ENCODE measurements around the gene PRTG. TPM values are rescaled to one million over a fixed set of nuclear protein-coding genes. Genes with fewer than 3 reads are reported as not detected.

The PRTG gene
- total and polyA plus RNA-seq, 2 donors (not counting 3 experiments of a cell fraction or from before 2014, with no cell fraction given): 3.4 to 12.4 TPM

DNA sequence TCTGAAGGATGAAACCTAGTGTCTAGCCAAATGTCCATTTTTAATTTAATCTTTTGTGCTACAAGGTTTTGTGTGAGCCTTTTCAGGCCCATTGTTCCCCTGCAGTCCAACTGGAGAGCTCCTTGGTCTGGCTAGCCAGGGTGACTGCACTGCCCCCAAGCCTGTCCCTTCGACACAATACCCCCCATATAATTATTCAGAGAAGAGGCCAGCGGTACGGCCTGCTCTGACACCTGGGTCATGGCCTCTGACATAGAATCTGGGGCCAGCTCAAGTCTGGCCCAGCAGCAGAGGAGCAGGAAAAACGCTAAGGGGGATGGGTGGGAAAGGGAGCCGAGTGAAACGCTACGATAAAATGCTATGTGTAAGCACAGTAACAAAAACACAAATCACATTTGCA, 90.6 kb downstream of the PRTG start:
- Histone ChIP-seq H4K20me1 (replicated peaks; ENCODE audit: control insufficient read depth, extremely low read depth, insufficient read depth, low read length) (no peaks in the 10 kb centered on the region), H3K79me2 (ENCODE audit: control insufficient read depth, insufficient read depth, low read length) (no peaks in the 10 kb centered on the region), H3K36me3 (ENCODE audit: control insufficient read depth in 2 of 2, extremely low read depth in 1 of 2, insufficient read depth in 2 of 2, low read length in 2 of 2) (no peaks in the 10 kb centered on the region), H3K4me1 (ENCODE audit: control insufficient read depth, extremely low read depth, insufficient read depth, low read length) (no peaks in the 10 kb centered on the region), H3K4me3 (replicated peaks in 1 of 3; ENCODE audit: insufficient read depth in 1 of 3, low read depth in 1 of 3, low read length in 3 of 3) (no peak overlapping the region), H3K9me1 (replicated peaks; ENCODE audit: control insufficient read depth, extremely low read depth, insufficient read depth, low read length) (no peaks in the 10 kb centered on the region), H3K27me3 (ENCODE audit: control insufficient read depth in 2 of 2, insufficient read depth in 2 of 2, low read length in 2 of 2) (no peaks in the 10 kb centered on the region), H3K9me3 (replicated peaks; ENCODE audit: control insufficient read depth, insufficient read depth, low read length) (no peaks in the 10 kb centered on the region), H3K4me2 (ENCODE audit: insufficient read depth, low read length) (no peak overlapping the region), H3K27ac (ENCODE audit: insufficient read depth, low read depth, low read length) (no peak overlapping the region), H3K9ac (replicated peaks; ENCODE audit: extremely low read depth, insufficient read depth, low read length) (no peak overlapping the region), H2AFZ (ENCODE audit: low read depth, low read length) (no peak overlapping the region)
- BruUV-seq (replicated peaks): no TSS peak
- ChIA-PET POLR2A (no interaction called here), CTCF (interaction anchor here (0.7 to 1.4 kb wide), 4 partner anchors 13 to 148 kb away, joined by 3 read pairs; no protein-coding TSS in a partner anchor)
- dilution Hi-C loops (cut with MboI; ENCODE audit: extremely low pct_ligation_motif_present, low sequenced_read_pairs): no loop called here
- DNase-seq (ENCODE audit: low read depth, low spot score): no peak
- no peak for FAIRE-seq
- intact Hi-C loops (cut with micrococcal nuclease): no loop called here
- TF ChIP-seq FOS (IDR thresholded peaks at IDR 0.05; ENCODE audit: borderline replicate concordance, insufficient read depth, low read length) (no peak), JUN (IDR thresholded peaks at IDR 0.05; ENCODE audit: borderline replicate concordance, insufficient read depth, insufficient read length, low read depth) (no peak), EZH2 (IDR thresholded peaks at IDR 0.05; ENCODE audit: borderline replicate concordance, low read depth, low read length, severe bottlenecking) (no peak), POLR2AphosphoS5 (IDR thresholded peaks at IDR 0.05; ENCODE audit: insufficient read depth, low read depth, low read length) (no peak), POLR2A (IDR thresholded peaks at IDR 0.05; ENCODE audit: low read depth, low read length) (no peak), GATA2 (IDR thresholded peaks at IDR 0.05; ENCODE audit: insufficient read depth, insufficient read length, low read depth, low read length) (no peak), MYC (IDR thresholded peaks at IDR 0.05; ENCODE audit: low read depth, low read length) (no peak)
- TF ChIP-seq, protein P1, sequence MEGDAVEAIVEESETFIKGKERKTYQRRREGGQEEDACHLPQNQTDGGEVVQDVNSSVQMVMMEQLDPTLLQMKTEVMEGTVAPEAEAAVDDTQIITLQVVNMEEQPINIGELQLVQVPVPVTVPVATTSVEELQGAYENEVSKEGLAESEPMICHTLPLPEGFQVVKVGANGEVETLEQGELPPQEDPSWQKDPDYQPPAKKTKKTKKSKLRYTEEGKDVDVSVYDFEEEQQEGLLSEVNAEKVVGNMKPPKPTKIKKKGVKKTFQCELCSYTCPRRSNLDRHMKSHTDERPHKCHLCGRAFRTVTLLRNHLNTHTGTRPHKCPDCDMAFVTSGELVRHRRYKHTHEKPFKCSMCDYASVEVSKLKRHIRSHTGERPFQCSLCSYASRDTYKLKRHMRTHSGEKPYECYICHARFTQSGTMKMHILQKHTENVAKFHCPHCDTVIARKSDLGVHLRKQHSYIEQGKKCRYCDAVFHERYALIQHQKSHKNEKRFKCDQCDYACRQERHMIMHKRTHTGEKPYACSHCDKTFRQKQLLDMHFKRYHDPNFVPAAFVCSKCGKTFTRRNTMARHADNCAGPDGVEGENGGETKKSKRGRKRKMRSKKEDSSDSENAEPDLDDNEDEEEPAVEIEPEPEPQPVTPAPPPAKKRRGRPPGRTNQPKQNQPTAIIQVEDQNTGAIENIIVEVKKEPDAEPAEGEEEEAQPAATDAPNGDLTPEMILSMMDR (IDR thresholded peaks at IDR 0.05; ENCODE audit: extremely low read depth in 1 of 2, insufficient read depth in 1 of 2, low read depth in 1 of 2, low read length in 2 of 2): no peak
- TF ChIP-seq, protein P2, sequence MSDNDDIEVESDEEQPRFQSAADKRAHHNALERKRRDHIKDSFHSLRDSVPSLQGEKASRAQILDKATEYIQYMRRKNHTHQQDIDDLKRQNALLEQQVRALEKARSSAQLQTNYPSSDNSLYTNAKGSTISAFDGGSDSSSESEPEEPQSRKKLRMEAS (IDR thresholded peaks at IDR 0.05; ENCODE audit: insufficient read depth, insufficient read length): no peak

Data from endothelial cell of umbilical vein (primary cell).